ENCODE data around the gene RGS3. TPM values are rescaled to one million over a fixed set of nuclear protein-coding genes. Genes with fewer than 3 reads are reported as not detected.

RGS3 gene
- polyA plus RNA-seq, 3 donors = 20.8 to 77.2 (median 56.6) TPM

- 68 to 81% (median 72%) methylated on average over 14 of the region's 14 CpGs for WGBS, 3 donors
These were observed 134.1 kb downstream of the RGS3 start for GRCh38 chr9:113597390-113598241.

DNA sequence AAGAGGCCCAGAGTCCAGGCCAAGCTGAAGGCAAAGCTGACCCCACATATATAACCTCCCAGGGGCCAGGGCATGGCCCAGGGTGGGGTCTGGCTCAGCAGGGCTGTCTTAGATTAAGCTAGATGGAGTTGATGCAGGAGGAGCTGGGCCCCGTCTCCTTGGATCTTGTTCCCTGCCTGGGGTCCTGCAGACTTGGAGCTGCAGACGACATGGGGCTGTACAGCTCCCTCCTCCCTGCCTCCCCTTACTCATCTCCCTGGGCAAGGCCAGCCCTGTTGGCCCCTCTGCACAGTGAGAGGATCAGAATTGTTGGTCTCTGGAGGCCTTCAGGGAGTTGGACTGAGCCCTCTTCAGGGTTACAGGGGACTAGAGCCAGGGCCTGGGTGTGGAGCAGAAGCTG lies 134.9 kb downstream of the RGS3 start:
- WGBS, 3 donors = 65 to 78% (median 67%) methylated on average over 2 of the region's 2 CpGs

More at GRCh38 chr9:113597390-113598241, 134.1 kb downstream of the RGS3 start:
- H3K27ac ChIP-seq (ENCODE audit: low read depth, low read length) = no peak overlapping the region

GRCh38 chr9:113598883-113599282 lies 135.4 kb downstream of the RGS3 start:
- H3K27ac ChIP-seq (ENCODE audit: low read depth, low read length) = no peak overlapping the region

More for the DNA sequence above, 134.9 kb downstream of the RGS3 start:
- no peak overlapping the region for H3K27ac ChIP-seq (ENCODE audit: low read depth, low read length)

GRCh38 chr9:113599646-113600022 lies 136.1 kb downstream of the RGS3 start:
- 70 to 81% (median 79%) methylated on average over 5 of the region's 5 CpGs for WGBS, 3 donors
- no peak overlapping the region for H3K27ac ChIP-seq (ENCODE audit: low read depth, low read length)

More at GRCh38 chr9:113598883-113599282, 135.4 kb downstream of the RGS3 start:
- 81 to 96% (median 84%) methylated on average over 5 of the region's 5 CpGs for WGBS, 3 donors

DNA sequence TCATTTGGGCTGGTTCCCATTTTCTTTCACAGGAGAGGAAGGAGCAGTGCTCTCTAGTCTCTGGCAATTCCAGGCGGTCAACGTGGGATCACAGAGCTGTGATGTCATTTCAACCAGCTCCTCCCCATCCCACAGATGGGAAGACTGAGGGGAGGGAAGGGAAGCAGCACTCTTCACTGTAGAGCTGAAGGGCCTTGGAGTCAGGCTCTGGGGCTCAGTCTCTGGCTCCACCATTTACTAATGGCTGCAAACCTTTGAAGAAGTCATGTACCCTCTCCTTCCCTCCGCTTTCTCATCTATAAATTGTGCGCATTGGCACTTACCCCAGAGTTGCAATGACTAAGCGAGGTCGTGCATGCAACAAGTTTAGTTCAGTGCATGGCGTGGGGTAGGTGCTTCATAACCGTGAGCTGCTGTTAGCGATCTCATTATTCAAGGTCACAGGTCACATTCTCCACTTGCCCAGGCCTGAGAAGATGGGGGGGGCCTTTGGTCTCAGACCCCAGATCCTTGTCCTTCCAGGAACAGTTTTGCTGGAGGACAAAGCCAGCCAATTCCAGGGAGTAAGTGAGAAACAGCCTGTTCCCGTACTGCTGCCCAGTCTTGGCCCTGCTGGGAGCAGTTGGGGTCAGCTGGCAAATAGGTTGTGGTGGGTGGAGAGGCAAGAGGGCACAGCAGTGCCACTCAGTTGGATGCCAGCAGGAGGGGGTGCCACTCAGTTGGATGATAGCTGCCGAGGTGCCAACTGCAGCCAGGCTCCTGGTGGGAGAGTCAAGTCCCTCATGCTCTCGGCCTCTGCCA lies 136.7 kb downstream of the RGS3 start:
- 73 to 81% (median 78%) methylated on average over 12 of the region's 12 CpGs for WGBS, 3 donors
- H3K27ac ChIP-seq (ENCODE audit: low read depth, low read length) = no peak overlapping the region

- 67 to 77% (median 75%) methylated on average over 5 of the region's 5 CpGs for WGBS, 3 donors
- H3K27ac ChIP-seq (ENCODE audit: low read depth, low read length) = no peak overlapping the region
These were observed 137.5 kb downstream of the RGS3 start for GRCh38 chr9:113600871-113601614.

DNA sequence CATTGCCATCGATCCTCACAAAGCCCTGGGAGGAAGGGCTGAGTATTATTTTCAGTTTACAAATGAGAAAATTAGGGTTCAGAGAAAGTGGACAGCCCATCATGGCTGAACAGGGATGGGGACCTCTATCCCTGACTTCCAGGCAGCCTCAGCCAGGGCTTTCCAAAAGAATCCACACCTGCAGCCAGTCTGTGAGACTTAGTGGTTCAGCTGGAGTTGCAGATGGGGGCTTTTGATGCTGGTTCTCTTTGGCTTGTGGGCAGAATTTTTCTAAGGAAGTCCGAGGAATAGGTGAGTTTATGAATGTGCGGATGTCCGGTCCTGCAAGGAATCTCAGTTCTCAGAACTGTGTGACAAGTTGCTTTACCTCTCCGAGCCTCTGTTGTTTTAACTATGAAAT lies 138.1 kb downstream of the RGS3 start:
- H3K27ac ChIP-seq (ENCODE audit: low read depth, low read length) = no peak overlapping the region
- WGBS, 3 donors = 56 to 74% (median 71%) methylated on average over 5 of the region's 5 CpGs

DNA sequence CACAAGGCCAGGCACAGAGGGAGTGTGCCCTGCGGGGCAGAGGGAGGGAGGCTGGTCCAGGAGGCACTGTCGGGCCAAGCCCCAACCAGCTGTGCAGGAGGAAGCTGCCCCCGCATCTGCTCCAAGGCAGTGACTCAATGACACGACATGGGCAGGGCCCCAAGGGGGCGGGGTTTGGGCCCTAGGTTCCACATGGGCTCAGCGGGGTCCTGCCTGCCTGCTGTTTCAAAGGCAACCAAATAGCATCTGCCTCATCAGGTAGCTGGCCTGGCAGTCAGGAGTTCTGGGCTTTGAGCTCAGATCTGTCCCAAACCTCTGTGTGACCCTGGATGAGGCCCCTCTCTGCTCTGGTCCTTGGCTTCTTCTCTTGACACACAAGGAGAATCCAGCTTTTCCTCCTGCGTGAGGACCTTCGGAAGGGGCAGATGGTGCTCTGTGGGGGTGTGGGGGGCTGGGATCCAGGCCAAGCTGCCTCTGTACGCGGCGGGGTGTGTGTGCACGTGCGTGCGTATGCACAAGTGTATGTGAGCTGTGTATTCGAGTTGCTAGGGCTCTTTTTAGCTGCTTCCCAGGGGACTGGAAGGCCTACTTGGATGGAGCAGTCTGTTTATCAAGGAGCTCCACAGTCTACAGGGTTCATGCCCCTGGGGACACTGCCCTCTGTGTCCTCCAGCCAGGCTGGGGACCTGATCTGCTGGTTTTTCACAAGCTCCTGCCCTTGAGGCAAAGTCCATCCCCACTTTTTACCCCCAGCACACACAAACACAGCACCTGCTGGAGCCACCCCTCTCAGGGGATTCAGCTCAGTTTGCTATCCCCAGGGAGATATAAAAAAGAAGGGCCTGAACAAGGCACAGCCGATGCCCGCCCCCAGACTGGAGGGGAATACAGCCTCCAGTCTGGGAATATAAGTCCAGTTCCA lies 138.9 kb downstream of the RGS3 start:
- H3K27ac ChIP-seq (ENCODE audit: low read depth, low read length) = no peak overlapping the region
- WGBS, 3 donors = 35 to 59% (median 40%) methylated on average over 17 of the region's 17 CpGs

GRCh38 chr9:113603048-113603375 lies 139.5 kb downstream of the RGS3 start:
- H3K27ac ChIP-seq (ENCODE audit: low read depth, low read length) = no peak overlapping the region
- 68 to 78% (median 78%) methylated on average over 8 of the region's 8 CpGs for WGBS, 3 donors

DNA sequence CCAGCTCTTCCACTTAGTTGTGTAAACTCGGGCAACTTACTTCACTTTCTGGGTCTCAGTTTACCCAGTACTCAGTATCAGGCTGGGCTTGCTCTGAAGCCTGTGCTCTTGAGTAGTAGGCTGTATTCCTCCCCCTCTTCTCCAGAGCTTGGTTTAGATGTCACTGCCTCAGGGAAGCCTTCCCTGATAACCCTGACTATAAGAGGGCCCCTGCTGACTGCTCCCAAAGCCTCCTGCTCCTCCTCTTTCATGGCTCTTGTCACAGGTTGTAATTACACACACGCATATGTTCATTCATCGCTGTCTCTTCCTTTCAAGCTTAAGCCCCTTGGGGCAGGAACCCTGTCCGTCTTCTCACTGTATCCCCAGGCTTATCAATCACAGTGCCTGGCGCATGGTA lies 140.2 kb downstream of the RGS3 start:
- 90 to 94% (median 93%) methylated on average over 5 of the region's 5 CpGs for WGBS, 3 donors
- H3K27ac ChIP-seq (ENCODE audit: low read depth, low read length) = no peak overlapping the region

DNA sequence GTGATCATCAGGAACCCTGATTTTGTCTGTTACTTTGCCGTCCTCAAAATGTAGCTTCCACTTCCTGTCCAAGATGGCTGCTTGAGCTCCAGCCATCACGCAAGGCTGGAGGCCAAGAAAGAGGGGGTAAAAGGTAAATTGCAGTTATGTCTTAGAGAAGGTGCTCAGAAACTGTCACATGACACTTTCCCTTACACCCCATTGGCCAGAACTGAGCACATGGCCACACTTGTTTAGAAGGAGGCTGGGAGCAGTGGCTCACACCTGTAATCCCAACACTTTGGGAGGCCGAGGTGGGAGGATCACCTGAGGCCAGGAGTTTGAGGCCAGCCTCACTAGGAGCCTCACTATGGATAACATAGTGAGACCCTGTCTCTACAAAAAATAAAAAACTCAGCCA lies 140.9 kb downstream of the RGS3 start:
- WGBS, 3 donors = 82 to 95% (median 84%) methylated on average over 3 of the region's 3 CpGs
- no peak overlapping the region for H3K27ac ChIP-seq (ENCODE audit: low read depth, low read length)

GRCh38 chr9:113606510-113606909 lies 143.0 kb downstream of the RGS3 start:
- WGBS, 3 donors = 85 to 92% (median 88%) methylated on average over 6 of the region's 6 CpGs
- no peak overlapping the region for H3K27ac ChIP-seq (ENCODE audit: low read depth, low read length)

DNA sequence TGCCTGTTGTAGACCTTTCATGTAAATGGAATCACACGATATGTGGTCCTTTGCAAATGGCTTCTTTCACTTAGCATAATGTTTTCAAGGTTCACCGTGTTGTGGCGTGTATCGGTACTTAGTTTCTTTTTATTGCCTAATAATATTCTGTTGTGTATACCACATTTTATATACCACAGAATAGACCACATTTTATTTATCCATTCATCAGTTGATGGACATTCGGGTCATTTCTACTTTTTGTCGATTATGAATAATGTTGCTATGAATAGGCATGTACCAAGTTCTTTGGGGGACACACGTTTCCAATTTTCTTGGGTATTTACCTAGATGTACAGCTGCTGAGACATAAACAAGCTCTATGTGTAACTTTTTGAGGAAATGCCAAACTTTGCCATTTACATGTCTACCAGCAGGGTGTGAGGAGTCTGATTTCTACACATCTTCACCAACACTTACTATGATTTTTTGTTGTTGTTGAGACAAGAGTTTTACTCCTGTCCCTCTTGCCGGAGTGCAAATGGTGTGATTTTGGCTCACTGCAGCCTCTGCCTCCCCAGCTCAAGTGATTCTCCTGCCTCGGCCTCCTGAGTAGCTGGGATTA lies 144.7 kb downstream of the RGS3 start:
- WGBS, 3 donors = 96 to 97% (median 97%) methylated on average over 9 of the region's 9 CpGs
- H3K27ac ChIP-seq (ENCODE audit: low read depth, low read length) = no peak overlapping the region

DNA sequence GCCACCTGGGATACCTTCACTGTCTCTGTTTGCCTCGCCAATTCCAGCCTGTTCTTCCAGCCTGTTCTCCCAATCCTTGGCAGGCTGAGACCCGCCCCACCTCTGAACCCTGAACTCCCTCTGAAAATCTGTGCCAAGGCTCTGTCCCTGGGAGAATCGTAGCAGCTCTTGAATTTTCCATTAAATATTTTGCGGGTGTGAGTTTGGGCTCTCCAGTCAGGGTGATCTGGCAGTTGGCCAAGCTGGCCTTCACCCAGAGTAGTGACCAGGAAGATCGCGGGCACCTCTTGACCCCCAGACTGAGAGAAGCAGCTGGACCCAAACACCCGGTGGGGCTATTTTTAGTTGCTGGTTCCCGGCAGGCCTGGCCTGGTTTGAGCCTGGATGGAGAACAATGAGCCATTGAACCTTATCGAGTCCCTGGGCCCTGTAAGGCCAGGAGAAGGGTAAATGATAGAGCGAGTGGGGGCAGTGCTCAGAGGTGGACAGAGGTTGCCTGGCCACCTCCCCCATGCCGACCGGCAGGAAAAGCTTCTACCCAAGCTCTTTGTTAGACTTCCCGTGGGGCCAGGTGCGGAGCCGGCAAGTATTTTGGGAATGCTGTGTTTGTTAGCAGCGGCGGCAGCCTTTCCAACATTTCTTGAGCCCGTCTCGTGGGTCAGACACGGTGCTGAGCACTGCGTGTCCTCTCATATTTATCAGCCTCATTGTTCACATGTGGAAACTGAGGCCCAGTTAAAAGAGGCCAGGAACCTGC lies 146.2 kb downstream of the RGS3 start:
- H3K27ac ChIP-seq (ENCODE audit: low read depth, low read length) = no peak overlapping the region
- 38 to 59% (median 53%) methylated on average over 21 of the region's 21 CpGs for WGBS, 3 donors

DNA sequence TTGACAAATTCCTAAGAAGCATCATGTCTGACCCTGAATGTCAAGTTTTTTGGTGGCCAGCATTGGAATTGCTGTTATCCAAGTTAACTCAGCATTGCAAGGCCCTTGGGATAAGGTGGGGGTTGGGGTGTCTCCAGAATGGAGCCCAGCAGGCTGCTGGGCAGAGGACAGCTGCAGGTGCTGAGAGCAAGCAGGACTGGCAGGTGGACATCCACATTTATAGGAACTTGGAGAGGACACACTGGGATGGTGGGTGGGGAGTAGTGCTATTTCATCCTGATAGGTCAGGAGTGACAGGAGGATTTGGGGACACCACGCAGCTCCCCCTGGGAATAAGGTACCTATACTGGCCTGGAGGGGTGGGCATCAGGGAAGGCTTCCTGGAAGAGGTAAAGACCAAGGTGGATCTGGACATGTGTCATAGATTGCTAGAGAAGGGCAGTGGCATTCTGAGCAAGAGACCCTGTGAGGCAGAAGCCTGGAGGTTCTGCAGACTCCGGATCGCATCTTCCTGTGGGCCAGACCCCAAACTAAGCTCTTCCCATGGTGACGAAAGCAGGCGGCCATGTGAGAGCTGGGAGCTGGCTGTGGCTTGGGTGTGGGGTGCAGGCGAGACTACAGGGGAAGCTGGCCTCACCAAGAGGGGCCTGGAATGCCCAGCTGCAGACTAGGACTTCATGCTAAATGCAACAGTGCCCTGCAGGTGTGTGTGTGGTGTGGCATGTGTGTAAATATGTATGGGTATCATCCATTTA lies 148.1 kb downstream of the RGS3 start:
- WGBS, 3 donors = 87 to 90% (median 88%) methylated on average over 6 of the region's 6 CpGs
- no peak overlapping the region for H3K27ac ChIP-seq (ENCODE audit: low read depth, low read length)

DNA sequence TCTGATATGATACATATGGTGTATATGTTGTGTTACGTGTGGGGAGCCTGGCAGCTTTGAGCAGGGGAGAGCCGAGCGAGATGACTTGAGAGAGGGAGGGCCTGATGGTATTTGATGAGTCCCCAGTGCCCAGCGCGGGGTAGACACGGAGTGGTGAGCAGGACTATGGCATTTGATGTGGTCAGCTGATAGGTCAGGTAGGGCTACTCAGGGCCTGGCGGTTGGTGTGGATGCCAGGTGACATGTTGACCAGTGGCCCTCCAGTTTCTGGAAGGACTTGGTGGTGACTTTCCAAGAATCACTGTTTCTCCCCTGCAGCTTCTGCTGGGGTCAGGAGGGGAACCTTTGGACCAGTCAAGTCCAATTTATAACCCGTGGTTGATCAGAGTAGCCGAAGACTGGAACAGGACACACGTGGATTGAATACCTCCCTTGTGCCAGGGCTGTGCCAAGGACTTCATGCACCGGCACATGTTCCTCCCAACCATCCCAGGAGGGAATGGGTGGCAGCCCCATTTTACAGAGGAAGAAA lies 148.8 kb downstream of the RGS3 start:
- WGBS, 3 donors = 80 to 85% (median 82%) methylated on average over 11 of the region's 11 CpGs
- H3K27ac ChIP-seq (ENCODE audit: low read depth, low read length) = no peak overlapping the region
